HUDEP-2 (cell line): ENCODE measurements around the gene FLOT2.
A peak's percentile ranks its signal among the peaks of the same experiment; 100 is the strongest.
"Not testable (repeated sequence)": the region's sequence is repeated elsewhere in the genome, so short reads cannot be mapped to it uniquely, and the experiment has no call there.

Source experiments
- DNase-seq, 76 experiments: peaks; one replicate each; lab custom pipeline; 2025; ENCODE audit not compliant: unreplicated experiment in 76 of 76; lab: John Stamatoyannopoulos, UW

FLOT2 gene, protein sequence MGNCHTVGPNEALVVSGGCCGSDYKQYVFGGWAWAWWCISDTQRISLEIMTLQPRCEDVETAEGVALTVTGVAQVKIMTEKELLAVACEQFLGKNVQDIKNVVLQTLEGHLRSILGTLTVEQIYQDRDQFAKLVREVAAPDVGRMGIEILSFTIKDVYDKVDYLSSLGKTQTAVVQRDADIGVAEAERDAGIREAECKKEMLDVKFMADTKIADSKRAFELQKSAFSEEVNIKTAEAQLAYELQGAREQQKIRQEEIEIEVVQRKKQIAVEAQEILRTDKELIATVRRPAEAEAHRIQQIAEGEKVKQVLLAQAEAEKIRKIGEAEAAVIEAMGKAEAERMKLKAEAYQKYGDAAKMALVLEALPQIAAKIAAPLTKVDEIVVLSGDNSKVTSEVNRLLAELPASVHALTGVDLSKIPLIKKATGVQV

DNA sequence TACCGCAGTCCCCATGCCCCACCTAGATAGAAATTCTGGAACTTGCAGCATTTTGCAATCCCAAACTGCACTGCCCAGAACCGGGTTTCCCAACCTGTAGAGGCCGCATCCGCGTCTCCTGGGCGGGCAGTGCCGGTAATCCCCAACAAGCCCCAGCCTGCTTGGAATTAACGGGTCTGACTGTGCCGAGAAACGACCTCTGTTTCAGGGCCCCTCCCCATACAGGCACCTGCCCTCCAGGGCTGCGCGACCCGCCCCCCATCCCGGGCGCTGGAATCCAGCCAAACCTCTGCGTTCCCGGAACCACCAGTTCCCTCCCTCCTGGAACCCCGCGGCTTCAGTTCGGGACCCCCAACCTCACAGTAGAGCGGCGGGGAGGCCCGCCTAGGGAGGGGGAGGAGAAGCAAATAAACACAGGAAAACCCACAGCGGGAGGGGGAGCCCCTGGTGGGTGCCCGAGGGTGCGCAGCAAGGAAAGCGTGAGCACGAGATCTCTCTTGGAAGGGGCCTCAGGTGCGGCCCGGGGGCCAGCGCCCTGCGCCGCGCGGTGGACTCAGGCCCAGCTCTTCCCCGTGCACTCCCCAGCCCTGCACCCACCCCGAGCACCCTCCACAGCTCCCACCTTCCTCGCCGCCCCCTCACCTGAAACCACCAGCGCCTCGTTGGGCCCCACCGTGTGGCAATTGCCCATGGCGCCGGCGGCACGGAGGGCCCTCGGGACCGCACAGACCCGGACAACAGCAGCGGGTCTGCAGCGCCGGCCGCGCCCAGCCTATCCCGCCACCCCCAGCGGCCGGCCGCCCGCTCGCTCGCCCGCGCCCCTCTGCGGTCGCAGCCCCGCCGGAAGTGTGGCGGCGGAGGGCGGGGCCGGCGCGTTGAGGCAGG lies at the start of gene FLOT2:
Gene FLOT2, minus strand, starts transcription at position 850 of the 885 bp plus-strand sequence. Its CDS starts 159 bp downstream, at position 691.
- DNase-seq = peak in 34 of 76 experiments; percentile 11 to 68 (median 42)

DNA sequence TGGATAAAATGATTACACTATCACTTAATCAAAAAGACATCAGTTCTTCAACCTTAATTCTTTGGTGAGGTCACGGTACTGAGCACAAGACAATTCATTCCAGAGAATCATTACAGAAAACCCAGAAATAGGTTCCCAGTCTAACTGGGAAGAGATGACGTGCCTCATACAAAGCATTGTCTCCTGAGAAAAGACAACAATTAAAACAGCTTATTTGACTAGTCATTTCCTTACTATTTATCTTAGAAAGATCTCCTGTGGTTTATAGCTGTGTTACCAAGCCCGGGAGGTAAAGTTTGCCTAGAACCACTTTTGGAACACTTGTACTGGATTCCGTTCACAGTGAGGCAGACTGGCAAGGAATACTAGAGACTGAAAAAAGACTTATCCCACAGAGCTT lies 48.7 kb upstream of the FLOT2 start:
- no peak for DNase-seq

DNA sequence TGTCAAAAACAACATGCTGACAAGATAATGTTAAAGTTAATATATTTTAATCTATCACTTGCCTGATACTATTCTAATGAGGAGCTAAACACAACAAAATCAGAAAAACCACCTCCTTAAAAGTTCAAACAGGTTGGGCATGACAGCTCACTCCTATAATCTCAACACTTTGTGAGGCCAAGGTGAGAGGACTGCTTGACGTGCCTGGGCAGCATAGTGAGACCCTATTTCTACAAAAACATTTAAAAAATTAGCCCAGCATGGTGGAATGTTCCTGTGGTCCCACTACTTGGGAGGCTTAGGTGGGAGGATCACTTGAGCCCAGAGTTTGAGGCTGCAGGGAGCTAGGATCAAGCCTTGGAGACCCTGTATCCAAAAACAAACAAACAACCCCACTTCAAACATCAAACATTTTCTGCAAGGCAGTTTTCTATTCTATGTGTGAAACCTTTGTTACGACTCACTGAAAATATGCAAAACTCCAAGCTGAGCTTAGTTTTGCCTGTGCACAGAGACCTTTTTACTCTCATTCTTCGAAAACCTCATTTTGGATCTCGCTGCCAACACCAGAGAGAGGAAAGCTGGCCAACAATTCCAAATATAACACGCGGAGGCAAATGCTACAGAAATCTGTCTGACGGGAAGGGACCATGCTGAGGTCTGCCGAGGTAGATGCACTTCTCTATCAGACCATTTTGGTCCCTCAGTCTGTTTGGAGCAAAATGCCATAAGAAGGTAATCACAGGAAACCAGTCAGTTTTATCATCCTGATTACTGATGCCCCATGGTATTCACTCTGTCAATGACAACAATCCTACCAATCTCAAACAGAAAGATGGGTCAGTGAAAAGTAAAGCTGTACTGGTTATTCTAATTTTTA lies 47.6 kb upstream of the FLOT2 start:
- DNase-seq = no peak

DNA sequence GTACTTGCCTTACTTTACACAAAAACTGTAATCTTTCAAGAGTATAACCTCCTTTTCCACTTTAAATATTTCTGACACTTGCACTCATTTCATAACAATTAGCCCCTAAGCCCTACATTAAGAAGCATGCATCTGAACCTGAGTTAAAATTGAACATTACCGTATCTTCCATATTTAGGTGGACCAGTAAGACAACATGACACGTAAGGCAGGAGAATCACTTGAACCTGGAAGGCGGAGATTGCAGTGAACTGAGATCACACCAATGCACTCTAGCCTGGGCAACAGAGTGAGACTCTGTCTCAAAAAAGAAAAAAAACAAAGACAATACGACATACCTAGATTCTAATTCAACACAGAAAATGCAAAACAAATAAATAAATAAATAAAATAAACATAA lies 46.8 kb upstream of the FLOT2 start:
- no peak for DNase-seq

DNA sequence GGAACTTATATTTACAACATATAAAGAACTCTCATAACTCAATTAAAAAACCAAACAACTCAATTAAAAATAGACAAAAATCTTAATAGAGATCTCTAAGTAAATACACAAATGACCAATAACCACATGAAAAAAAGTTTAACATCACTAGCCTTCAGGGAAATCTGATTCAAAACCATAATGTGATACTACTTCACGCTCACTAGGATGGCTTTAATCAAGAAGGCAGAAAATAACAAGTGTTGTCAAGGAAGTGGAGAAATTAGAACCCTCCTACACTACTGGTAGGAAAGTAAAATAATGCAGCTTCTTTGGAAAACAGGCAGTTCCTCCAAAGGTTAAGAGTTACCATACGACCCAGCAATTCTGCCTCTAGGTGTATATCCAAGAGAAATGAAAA lies 45.4 kb upstream of the FLOT2 start:
- no peak for DNase-seq

DNA sequence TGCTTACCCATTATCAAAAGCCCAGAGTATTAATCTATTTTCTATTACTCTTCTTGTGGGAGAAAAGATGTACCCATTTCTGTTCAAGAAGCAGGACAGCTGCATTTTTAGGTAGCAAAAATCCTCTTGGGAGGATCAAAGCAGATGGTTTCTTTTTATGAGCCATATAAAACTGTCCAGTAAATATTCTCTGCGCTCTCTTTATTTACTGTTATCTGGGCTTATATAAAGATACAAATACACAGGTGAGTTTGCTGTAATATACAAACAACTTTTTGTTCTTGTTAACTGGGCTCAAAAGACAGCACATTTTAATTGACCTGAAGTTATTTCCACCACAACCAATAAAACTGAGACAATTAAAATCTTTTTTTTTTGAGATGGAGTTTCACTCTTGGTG lies 43.7 kb upstream of the FLOT2 start:
- no peak for DNase-seq

DNA sequence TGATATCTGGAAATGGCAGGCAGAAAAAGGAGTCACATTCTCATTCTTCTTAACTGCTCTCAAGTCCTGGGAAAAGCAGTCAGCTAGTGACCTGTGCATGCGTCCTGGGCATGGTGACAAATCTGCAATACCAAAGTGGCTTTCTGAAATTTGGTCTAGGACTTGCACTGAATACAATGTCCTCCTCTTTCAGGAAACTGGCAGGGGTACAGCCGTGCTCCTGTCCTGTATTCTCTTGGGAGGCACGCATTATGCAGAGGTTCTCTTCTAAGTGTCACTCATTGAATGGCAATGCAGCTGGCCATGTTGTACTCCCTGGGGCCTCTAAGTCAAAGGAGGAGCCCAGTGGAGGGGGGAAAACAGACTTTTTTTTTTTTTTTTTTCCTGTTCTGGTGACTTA lies 43.1 kb upstream of the FLOT2 start:
- no peak for DNase-seq

DNA sequence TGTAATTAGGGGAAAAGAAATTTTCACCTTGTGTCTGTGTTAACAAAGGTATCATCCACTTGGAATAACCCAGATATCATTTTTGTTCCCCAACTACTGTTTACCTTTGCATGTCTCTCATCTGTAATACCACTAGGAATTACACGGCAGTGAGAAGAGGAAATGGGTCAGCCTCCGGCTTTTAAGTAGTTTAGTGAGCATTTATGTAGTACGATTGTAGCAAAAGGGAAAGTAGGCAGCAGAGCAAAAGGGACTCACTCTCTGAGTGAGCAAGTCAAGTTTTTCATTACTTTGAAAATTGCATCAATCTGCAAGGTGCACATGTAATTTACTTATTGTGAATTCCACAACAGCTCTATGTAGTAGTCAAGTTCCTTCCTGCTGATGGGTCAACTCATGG lies 42.6 kb upstream of the FLOT2 start:
- DNase-seq = no peak

DNA sequence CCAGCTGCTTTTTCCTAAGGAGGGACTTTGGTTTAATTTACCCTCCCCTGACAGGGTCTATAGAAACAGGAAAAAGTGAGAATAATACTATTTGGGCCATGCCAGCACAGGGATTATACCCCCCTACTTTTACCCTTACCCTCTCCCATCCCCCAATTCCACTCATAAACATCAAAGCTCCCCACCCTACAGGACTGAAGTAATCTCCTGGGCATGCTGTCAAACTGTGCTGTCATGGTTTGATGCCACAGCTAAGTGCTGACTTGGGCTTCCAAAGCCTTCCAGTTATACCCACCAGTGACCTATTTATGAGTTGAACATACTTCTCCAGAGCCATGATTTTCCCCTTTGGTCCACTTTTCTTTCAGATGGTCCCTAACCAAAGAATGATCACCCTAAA lies 41.0 kb upstream of the FLOT2 start:
- DNase-seq = peak in 1 of 76 experiments; percentile 22

DNA sequence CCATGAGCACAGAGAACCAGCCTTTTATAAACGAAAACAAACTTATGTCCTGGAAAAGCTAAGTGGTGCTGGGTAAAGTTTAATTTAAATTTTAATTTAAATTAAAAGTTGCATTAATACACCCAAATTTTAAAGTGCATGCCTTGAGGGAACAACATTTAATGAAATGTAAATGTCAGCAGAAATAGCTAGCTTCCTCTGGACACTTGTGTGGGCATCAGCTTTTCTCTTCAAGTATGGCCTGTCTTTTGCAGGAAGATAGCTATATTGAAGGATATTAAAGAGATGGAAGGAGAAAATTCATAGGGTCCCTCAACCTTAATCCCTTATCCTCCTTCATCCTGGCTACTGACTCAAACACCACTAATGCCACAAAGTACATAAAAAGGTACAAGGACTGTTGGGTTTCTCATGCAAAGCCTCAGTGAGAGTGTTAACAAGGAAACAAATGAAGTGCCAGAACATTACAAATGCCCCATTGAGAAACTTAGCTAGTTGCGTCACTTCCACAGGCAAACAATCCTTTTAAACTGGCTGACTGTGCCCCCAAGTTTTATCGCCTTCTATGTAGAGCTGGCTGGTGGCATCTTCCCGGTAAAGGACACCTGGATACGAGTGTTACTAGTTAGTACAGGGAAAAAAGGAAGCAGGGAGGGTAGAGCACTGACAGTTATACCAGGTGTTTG lies 39.7 kb upstream of the FLOT2 start:
- DNase-seq = no peak

DNA sequence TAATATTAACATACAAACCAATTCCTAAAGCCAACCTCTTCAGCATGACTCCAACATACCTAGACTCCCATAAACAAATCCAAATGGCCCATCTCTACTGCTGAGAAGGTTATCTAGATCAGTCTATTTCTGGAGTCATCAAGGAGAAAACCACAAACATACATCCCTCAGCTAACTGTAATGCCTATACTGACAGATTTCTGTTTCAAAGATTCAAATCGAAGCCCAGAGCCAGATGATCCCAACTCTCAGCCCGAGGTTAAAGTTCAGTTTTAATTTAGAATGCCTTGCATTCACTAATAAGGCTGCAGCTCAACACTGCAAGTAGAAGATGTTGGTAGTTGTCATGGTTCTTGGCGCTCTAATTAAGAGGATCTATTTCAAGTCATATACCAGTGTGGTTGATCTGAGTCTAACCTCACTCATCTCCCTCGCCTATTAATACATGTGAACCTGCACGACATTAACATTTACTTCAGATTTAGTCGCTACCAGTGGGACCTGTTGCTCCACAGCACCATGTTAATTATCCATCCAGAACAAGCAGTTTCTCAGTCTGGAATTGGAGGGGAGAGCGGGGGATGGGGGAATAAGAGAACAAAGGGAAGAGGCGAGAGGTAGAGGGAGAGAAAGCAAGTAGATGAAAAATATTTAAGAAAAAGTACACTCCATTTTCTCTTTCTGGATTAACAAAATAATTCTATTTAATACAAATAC lies 38.4 kb upstream of the FLOT2 start:
- DNase-seq = no peak

DNA sequence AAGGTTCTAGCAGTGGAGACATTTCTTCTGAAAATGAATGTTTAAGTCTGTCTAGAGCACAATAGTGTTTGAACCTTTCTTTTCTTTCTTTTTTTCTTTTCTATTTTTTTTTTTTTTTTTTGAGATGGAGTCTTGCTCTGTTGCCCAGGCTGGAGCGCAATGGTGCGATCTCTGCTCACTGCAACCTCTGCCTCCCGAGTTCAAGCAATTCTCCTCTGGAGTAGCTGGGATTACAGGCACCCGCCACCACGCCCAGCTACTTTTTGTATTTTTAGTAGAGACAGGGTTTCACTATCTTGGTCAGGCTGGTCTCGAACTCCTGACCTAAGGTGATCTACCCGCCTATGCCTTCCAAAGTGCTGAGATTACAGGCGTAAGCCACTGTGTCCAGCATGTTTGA lies 37.0 kb upstream of the FLOT2 start:
- DNase-seq = not testable (repeated sequence)

DNA sequence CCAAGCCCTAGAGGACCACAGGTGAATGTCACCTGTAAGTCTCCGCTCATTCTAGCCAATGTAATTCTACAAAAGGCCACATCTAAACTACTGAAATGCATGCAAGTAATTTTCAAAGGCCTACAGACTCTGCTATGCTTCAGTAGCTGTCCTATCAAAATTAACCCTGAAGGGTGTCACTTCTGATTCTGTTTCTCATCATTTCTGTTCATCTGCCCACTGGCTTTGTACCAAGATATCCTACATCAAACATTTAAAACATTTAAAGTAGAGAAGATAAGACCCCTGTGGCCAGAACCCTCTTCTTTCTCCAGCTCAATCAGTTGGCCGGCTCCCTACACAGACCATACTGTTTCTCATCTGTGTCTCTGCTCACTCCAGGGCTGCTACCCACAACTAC lies 32.3 kb upstream of the FLOT2 start:
- DNase-seq = peak in 1 of 76 experiments; percentile 11

DNA sequence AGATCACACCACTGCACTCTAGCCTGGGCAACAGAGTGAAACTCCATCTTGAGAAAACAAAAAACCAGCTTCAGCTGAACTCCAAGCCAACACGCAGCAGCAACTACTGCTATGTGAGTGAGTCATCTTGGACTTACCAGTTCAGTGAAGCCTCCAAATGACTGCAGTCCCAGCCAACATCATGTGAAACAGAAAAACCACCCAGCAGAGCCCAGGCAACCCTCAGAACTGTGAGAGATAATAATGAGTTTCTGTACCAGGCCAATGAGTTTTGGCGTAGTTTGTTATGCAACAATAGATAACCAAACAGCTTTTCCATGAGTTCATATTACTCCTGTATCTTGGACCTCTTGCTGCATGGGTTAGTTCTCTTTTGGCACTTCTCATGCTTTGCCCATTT lies 30.5 kb upstream of the FLOT2 start:
- DNase-seq = no peak

DNA sequence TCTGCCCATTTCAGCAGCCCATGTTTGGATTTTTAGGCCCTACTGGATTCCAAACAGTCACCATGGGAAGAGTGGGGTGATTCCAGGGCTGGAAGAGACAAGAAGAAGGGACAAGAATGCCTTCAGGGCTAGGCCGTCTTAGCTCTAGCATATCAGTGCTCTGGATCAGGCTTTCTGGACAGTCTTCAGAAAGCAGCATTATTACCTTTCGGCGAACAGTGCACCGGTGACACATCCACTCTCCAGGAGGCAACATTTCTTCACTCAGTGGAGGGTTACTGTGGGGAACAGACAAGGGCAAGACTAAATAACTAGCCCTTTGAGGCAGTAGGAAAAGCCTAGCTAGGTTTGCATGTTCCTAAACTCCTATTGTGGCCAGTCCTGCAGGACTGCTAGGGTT lies 29.3 kb upstream of the FLOT2 start:
- DNase-seq = no peak

DNA sequence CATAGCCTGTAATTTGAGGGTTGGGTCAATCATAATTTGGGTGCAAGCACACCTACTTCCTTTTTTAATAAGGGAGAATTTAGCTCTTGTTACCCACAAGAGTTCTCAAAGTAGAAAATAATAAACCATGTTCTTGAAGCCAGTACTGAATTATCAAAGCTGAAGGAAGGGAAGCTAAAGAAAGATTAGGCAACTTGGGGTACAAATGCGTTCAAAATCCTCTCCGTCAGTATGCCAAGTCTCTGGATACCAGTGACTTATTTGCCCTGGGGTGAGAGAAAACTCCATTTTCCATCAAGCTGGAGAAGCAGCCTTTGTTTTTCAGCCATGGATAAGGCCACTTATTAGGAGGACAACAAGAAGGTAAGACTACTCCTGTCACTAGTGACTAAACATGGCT lies 28.8 kb upstream of the FLOT2 start:
- DNase-seq = no peak

DNA sequence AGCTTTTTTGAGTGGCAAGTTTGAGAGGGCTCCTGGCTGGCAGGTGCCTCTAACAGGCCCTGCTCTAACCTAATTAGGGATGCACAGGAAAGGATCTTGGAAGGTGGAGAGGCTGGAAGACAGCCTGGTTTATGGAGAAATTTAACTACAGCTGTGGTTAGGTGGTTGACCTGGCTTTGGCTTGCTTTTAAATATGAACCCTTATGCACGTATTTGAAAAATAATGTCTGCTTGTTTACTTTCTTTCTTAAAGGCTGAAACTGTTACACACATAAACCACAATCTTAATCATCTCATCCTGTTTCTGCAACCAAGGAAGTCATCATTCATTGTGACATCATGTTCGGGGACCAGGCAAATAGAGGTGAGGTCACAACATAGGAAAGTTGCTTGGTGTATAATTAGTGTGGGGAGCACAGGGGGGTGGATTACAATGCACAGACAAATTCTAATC lies 28.4 kb upstream of the FLOT2 start:
- DNase-seq = no peak

DNA sequence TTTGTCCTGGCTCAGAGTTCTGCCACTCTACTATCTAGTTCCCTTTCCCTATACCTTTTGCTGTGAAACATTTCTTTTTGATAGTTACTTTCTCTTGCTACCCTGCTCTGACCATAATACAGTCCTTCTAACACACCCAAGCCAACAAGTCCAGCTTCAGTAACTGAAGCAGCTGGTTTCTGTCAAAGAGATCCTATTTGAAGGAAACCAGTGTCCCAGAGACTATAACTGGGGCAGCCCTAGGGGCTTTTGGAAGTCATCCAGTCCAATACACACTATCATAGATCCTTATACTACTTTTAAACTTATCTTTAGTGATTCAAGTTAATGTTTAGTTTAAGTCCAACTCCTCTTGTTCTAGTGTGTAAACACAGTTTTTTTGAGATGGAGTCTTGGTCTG lies 22.7 kb upstream of the FLOT2 start:
- no peak for DNase-seq

DNA sequence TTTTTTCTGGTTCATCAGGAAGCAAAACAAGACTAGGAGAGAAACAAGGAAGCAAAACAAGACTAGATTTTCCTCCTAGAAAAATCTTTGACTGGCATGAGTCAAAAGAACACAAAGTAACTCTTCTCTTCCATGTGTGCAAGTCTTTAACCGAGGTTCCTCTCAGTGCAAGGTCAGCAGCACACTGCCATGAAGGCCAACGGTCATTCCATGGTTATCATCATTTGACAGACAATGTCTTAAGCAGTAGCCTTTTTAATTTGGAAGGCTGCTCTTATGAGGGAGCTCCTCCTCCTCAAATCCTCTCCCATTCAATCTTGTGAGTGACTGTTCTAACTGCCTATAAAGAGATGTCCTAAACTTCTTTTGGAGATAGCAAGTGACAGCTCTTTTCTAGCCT lies 20.8 kb upstream of the FLOT2 start:
- no peak for DNase-seq

DNA sequence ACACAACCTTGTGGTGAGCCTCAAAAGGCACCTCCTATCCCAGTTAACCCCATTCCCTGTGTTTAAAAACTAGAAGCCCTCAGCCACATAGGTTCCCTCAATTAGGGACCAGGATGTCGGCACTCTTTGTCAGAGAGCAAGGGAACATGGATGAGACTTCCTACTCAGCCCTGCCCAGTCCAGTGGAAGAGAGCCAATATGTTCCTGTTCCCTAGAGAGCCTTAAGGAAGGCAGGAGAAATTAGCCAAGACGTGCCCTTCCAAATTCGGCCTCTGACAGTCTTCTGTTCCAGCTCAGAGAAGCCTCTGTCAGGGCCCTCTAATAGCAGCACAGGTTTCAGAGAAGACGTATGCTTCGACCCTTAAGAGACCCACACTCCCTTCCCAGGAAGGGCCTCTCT lies 19.9 kb upstream of the FLOT2 start:
- DNase-seq = no peak
